HG02759 (cell line): ENCODE measurements around the gene EXOC6B.
"Not testable (repeated sequence)": the region's sequence is repeated elsewhere in the genome, so short reads cannot be mapped to it uniquely, and the experiment has no call there.

Experiments
- ATAC-seq: cut with Tn5 transposase; IDR thresholded peaks from one replicate; pipeline ENCODE4 v1.9.1; 2021; ENCODE audit warnings: mild to moderate bottlenecking, moderate library complexity; ENCODE audit not compliant: unreplicated experiment

Gene EXOC6B

DNA sequence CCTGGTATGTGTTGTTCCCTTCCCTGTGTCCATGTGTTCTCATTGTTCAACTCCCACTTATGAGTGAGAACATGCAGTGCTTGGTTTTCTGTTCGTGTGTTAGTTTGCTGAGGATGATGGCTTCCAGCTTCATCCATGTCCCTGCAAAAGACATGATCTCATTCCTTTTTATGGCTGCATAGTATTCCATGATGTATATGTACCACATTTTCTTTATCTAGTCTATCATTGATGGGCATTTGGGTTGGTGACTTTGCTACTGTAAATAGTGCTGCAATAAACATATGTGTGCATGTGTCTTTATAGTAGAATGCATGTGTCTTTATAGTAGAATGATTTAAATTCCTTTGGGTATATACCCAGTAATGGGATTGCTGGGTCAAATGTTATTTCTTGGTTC, 341.2 kb downstream of the EXOC6B start:
- ATAC-seq = not testable (repeated sequence)

DNA sequence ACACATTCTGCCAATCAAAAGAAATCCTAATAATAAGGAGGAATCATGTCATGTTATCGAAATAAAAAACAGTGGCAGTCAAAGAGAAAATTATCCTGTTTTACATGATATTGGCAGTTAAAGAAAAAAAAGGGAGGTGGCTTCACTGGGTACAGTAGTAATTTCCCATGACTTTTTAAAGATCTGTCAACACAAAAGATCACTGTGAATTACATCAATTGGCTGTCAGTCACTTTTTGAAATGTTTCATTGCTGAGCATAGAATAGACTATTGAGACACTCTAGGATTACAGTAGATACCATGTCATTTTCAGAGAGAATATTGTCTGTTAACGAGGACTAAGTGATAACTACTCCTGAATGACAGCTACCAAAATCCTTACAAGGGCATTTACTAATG, 342.5 kb downstream of the EXOC6B start:
- ATAC-seq = no peak

GRCh38 chr2:72475246-72475645, 350.6 kb downstream of the EXOC6B start:
- ATAC-seq = no peak

DNA sequence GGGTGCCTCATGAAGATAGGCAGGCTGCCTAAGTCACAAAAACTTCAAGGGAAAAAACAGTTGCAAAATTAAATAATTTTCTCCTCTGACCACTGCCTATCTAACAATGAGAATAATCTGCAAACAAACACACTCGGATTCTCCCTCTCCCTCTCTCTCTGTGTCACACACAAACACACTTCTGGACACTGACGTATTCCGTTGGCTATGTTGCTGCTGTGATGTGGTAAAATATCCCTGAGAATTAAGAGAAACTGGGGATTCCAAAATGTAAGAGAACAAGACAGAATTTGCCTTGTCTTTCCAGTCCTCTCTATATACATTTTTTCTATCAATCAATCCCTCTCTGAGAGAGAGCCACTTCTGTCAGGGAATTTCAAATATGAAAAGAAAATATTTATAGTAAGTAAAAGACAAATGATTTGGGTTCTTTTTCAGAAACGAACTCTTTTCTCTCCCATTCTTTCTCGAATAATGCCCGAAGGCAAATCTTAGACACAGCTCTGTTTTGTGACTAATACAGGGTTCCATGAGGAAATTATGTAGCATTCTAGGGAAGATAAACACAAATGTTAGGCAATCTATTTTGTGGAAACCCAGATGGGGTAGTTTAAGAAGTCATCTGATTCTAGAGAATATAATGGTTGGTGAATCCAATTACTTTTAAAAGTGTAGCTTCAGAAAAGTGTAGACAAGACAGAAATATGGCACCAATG, 367.9 kb downstream of the EXOC6B start:
- no peak for ATAC-seq

DNA sequence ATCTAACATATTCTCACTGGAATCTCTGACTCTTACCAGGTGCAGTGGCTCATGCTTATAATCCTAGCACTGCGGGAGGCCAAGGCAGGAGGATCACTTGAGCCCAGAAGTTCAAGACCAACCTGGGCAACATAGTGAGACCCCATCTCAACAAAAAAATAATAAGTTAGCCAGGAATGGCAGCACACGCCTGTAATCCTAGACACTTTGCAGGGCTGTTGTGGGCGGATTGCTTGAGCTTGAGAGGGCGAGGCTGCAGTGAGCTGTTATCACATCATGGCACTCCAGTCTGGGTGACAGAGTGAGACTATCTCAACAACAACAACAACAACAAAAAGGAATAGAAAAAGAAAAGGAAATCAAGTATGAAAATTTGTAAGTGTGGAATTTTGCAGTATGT, 371.6 kb downstream of the EXOC6B start:
- no peak for ATAC-seq

DNA sequence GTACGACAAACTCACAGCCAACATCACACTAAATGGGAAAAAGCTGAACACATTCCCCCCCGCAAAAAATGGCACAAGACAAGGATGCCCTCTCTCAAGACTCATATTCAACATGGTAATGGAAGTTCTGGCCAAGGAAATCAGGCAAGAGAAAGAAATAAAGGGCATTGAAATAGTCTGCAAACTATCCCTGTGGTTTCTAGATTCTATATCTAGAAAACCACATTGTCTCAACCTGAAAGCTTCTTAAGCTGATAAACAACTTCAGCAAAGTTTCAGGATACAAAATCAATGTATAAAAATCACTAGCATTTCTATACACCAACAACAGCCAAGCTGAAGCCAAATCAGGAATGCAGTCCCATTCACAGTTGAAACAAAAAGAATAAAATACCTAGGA, 383.6 kb downstream of the EXOC6B start:
- ATAC-seq = no peak

GRCh38 chr2:72439892-72440291, 385.9 kb downstream of the EXOC6B start:
- no peak for ATAC-seq

DNA sequence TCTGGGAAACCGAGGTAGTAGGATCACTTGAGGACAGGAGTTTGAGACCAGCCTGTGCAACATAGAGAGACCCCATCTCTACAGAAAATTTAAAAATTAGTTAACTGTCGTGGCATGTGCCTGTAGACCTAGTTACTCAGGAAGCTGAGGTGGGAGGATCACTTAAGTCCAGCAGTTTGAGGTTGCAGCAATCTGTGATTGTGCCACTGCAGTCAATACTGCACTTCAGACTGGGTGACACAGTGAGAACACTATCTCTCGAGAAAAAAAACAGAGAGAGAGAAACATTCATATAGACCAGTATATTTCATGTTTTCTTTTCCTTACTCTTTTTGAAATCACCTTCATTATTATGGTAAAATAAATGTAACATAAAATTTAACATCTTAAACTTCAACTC, 387.5 kb downstream of the EXOC6B start:
- no peak for ATAC-seq

DNA sequence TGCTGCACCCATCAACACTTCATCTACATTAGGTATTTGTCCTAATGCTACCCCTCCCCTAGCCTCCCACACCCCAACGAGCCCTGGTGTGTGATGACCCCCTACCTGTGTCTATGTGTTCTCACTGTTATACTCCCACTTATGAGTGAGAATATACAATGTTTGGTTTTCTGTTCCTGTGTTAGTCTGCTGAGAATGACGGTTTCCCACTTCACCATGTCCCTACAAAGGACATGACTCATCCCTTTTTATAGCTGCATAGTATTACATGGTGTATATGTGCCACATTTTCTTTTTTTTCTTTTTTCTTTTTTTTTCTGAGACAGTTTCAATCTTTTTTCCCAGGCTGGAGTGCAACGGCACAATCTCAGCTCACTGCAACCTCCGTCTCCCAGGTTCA, 394.1 kb downstream of the EXOC6B start:
- no peak for ATAC-seq

GRCh38 chr2:72427022-72427861, 398.6 kb downstream of the EXOC6B start:
- ATAC-seq = no peak

GRCh38 chr2:72425996-72426395, 399.8 kb downstream of the EXOC6B start:
- ATAC-seq = no peak

- no peak for ATAC-seq
Observed at GRCh38 chr2:72423756-72424155, 402.1 kb downstream of the EXOC6B start.

DNA sequence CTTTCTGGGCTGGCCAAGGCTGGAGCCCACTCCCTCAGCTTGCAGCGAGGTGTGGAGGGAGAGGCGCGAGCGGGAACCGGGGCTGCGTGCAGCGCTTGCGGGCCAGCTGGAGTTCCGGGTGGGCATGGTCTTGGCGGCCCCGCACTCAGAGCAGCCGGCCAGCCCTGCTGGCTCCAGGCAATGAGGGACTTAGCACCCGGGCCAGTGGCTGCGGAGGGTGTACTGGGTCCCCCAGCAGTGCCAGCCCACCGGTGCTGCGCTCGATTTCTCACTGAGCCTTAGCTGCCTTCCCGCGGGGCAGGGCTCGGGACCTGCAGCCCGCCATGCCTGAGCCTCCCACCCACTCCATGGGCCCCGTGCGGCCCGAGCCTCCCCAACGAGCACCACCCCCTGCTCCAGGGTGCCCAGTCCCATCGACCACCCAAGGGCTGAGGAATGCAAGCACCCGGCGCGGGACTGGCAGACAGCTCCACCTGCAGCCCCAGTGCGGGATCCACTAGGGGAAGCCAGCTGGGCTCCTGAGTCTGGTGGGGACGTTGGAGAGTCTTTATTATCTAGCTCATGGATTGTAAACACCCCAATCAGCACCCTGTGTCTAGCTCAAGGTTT, 404.0 kb downstream of the EXOC6B start:
- not testable (repeated sequence) for ATAC-seq

- ATAC-seq = no peak
Observed at GRCh38 chr2:72415781-72416475, 409.9 kb downstream of the EXOC6B start.

- no peak for ATAC-seq
Observed at GRCh38 chr2:72415241-72415661, 410.6 kb downstream of the EXOC6B start.

DNA sequence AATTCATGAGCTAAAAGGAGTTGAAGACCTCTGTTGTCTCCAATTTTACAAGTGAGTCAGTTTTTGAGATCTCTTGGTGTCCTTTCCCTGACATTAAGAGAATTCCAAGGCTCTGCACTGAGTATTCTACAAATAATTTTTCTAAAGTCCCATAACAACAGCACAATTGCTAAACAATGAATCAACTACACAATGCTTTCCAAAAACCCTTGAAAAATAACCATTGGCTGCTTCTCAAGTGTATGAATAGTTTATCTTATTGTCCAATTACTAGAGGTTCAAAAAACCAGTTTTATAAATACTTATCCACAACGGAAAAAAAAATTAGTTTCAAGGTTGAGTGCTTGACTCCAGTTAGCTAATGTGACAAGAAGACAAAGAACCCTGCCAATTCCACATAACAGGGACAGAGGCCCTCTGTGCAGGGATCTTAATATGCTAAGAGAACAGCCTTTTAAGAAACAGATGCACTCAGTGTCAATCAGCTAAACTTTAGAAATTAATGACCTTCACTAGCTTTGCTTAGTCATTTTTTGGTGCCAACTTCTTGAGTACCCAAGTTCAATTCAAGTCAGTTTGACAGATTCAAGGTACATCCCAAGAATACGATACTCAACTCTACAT, 411.6 kb downstream of the EXOC6B start:
- ATAC-seq = no peak

DNA sequence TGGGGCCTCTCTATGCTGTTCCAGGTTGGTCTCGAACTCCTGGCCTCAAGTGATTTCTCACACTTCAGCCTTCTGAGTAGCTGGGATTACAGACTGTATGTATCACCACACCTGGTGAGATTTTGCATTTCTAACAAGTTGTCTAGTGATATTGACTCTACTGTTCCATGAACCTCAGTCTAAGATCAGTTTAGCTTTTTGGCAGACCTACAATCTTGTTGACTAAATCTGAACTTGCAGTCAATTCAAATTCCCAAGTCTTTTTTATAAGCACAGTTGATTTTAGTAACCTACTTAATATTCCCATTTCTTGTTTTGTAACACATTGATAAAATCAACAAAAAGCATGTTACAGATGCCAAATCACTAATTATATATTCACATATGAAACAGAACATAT, 412.1 kb downstream of the EXOC6B start:
- ATAC-seq = no peak

DNA sequence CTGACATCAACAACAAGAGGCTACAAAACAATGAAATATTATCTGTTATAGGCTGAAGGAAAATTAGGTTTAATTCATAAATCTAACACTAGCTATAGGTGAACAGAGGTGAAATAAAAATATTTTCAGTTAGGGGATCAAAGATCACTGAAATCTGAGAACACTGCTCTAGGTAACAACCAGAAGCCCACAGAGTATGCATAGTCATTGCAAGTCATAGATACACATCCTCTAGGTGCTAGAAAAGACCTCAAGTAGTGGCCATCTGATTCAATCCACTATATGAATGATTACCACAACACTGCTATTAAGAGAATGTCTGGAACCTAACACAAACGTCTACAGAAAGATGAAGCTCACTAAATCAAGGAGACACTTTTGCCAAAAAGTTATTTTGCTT, 413.6 kb downstream of the EXOC6B start:
- no peak for ATAC-seq

DNA sequence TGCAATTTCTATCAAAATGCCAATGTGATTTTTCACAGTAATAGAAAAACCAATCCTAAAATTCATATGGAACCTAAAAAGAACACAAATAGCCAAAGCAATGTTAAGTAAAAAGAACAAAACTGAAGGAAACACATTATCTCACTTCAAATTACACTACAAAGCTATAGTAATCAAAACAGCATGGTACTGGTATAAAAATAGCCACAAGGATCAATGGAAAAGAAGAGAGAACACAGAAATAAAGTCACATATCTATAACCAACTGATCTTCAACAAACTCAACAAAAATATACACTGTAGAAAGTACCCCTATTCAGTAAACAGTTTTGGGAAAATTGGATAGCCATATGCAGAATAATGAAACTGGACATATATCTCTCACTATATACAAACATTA, 426.0 kb downstream of the EXOC6B start:
- ATAC-seq = no peak

DNA sequence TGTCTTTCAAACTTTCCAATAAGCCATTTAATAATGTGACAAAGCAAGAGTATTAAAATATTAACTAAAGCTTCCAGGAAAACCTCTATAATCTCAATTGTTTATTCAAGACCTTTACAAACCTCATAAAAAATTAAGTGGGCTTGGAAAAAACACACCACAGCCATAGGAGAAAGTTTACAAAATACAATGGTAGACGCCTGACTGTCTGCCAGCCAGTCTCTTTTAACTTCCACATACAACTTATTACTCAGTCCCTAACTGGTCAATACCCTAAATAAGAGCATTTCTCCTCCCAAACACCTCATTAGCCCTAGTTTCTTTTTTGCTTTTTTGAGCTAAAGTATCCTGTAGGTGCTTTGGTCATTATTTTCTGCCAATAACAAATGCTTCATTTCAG, 430.7 kb downstream of the EXOC6B start:
- no peak for ATAC-seq

GRCh38 chr2:72394541-72395070, 431.2 kb downstream of the EXOC6B start:
- no peak for ATAC-seq
